Ascending aorta (tissue), 2 donors: Measurements from ENCODE around the gene SLC9C1. TPM values are rescaled to one million over a fixed set of nuclear protein-coding genes. Genes with fewer than 3 reads are reported as not detected.
A peak's percentile ranks its signal among the peaks of the same experiment; 100 is the strongest.

Experiments used
- DNase-seq, 2 donors: peaks; one replicate each; pipeline ENCODE4 v3.0.0-alpha.2; 2019; ENCODE audit warnings: low spot score in 2 of 2
- H3K27ac ChIP-seq, 2 donors: fragments of 200-600 bp; sonication (generic); one replicate each; pipeline ENCODE4 v1.5.1; 2016 to 2017; ENCODE audit warnings: mild to moderate bottlenecking in 1 of 2
- H3K27me3 ChIP-seq: fragments of 200-600 bp; sonication (generic); one replicate; pipeline ENCODE4 v1.5.1; 2017
- H3K36me3 ChIP-seq, 2 donors: fragments of 200-600 bp; sonication (generic); one replicate each; pipeline ENCODE4 v1.5.1; 2016
- H3K4me1 ChIP-seq, 2 donors: fragments of 200-600 bp; sonication (generic); one replicate each; pipeline ENCODE4 v1.5.1; 2016 to 2017; ENCODE audit warnings: mild to moderate bottlenecking in 1 of 2
- H3K4me3 ChIP-seq, 2 donors: fragments of 200-600 bp; sonication (generic); one replicate each; pipeline ENCODE4 v1.5.1; 2016 to 2017; ENCODE audit warnings: mild to moderate bottlenecking in 1 of 2
- H3K9me3 ChIP-seq, 2 donors: fragments of 200-600 bp; sonication (generic); one replicate each; pipeline ENCODE4 v1.5.1; 2016
- CTCF ChIP-seq, 3 experiments: fragments of 200-600 bp in 2 of 3; fragments of 450-650 bp in 1 of 3; sonication (generic) in 2 of 3; IDR thresholded peaks; one replicate each; pipeline ENCODE4 v1.5.1; 2016 to 2019; ENCODE audit warnings: antibody characterized with exemption in 3 of 3, mild to moderate bottlenecking in 1 of 3, moderate library complexity in 1 of 3
- intact Hi-C: fragments of 100-400 bp; cut with DNase I; formaldehyde crosslinking; loops from one replicate; pipeline ENCODE4 v1.15.1; 2023
- total RNA-seq: library from RNA; depleted of rRNA; stranded (reverse); fragments of >200 nt; gene quantifications from one replicate; pipeline ENCODE4 v1.1.0, GENCODE V29; 2016

The SLC9C1 gene
- total RNA-seq, 1 donor from 2014 or later = 0.32 TPM

GRCh38 chr3:112331851-112332250 is 37.8 kb upstream of the SLC9C1 start:
- H3K27me3 ChIP-seq = no peaks in the 10 kb centered on the region
- no peaks in the 10 kb centered on the region for H3K36me3 ChIP-seq
- peak overlapping the region in 1 of 2 donors; percentile 75 for H3K4me3 ChIP-seq
- no peaks in the 10 kb centered on the region for H3K9me3 ChIP-seq
- intact Hi-C loops = loop anchor here (1.0 to 10.0 kb wide), 5 partner anchors 27 to 467 kb away; no protein-coding TSS in a partner anchor
- peak overlapping the region; percentile 95 for H3K27ac ChIP-seq
- H3K4me1 ChIP-seq = no peaks in the 10 kb centered on the region
- TF ChIP-seq CTCF (IDR thresholded peaks at IDR 0.05) = no peak
- no peak for DNase-seq

DNA sequence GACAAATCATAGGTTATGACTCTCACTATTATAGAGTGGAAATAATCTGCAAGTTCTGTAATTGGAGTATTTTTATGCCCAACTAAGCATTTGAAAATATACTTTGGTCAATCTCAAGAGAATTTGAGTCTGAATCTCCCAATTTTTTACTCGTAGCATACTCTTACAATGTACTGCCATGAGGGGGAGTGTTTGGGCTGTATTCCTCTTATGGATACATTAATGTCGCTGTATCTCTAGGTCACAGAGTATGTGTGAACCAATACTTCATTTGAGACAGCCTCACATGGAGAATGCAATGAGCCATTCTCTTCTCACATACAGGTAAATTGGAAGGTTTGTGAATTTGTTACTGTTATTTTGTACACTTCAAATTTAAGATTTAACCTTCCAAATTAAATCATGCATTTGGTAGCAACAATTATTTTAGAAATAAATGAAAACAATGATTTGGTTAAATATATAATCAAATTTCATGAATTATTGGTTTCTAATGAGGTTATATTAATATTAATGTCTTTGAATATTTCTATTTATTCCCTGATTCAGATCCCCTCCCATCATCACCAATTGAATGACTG is 33.4 kb upstream of the SLC9C1 start:
- no peak for DNase-seq
- no peaks in the 10 kb centered on the region for H3K4me1 ChIP-seq
- no peak overlapping the region for H3K4me3 ChIP-seq
- H3K36me3 ChIP-seq = no peaks in the 10 kb centered on the region
- peak; percentile 58 to 80 (median 80) for TF ChIP-seq CTCF (IDR thresholded peaks at IDR 0.05)
- H3K9me3 ChIP-seq = no peaks in the 10 kb centered on the region
- H3K27ac ChIP-seq = no peak overlapping the region
- intact Hi-C loops = loop anchor here (1.0 to 5.0 kb wide), 2 partner anchors 35 to 192 kb away; partner anchors contain the start of gene SLC9C1
- H3K27me3 ChIP-seq = no peaks in the 10 kb centered on the region

DNA sequence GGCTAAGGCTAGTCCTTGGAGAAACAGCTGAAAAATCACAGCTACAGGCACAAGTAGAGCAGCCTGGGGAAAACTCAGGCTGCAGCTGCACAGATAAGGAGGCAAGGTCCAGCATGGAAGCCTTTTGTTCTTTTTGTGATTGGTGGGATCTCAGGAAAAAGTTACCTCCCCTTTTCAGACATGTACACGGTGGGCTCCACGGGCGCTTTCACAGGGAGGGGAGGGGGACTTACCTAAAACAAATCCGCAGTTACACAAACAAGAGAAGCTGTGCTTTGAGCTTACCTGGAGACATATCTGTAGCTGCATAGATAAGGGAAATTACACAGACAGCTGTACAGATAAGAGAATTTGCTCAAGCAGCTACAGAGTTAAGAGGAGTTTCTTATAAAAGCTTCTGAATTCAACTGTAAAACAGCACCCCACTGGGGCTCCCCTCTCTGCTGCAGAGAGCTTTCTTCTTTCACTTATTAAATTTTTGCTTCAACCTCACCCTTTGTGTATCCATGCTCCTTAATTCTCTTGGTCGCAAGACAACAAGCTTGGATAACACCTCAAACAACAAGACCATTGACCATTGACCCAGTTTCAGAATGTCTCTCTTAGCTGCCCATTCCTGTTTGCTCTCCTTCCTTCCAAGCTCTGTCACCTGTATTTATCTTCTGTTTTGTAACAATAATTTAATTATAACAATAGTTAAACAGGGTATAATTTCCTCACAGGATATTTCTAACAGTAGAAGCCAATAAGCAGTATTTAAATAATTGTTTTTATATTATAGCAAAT is 28.0 kb upstream of the SLC9C1 start:
- no peak for TF ChIP-seq CTCF (IDR thresholded peaks at IDR 0.05)
- H3K9me3 ChIP-seq = no peaks in the 10 kb centered on the region
- H3K4me3 ChIP-seq = no peak overlapping the region
- H3K27ac ChIP-seq = no peak overlapping the region
- H3K27me3 ChIP-seq = no peaks in the 10 kb centered on the region
- intact Hi-C loops = no loop called here
- DNase-seq = no peak
- H3K36me3 ChIP-seq = no peaks in the 10 kb centered on the region
- no peaks in the 10 kb centered on the region for H3K4me1 ChIP-seq

GRCh38 chr3:112320691-112321090 is 26.7 kb upstream of the SLC9C1 start:
- H3K36me3 ChIP-seq = no peaks in the 10 kb centered on the region
- no peaks in the 10 kb centered on the region for H3K4me1 ChIP-seq
- no peak overlapping the region for H3K27ac ChIP-seq
- no peak for TF ChIP-seq CTCF (IDR thresholded peaks at IDR 0.05)
- intact Hi-C loops = no loop called here
- H3K4me3 ChIP-seq = no peak overlapping the region
- DNase-seq = no peak
- H3K9me3 ChIP-seq = no peaks in the 10 kb centered on the region
- no peaks in the 10 kb centered on the region for H3K27me3 ChIP-seq

DNA sequence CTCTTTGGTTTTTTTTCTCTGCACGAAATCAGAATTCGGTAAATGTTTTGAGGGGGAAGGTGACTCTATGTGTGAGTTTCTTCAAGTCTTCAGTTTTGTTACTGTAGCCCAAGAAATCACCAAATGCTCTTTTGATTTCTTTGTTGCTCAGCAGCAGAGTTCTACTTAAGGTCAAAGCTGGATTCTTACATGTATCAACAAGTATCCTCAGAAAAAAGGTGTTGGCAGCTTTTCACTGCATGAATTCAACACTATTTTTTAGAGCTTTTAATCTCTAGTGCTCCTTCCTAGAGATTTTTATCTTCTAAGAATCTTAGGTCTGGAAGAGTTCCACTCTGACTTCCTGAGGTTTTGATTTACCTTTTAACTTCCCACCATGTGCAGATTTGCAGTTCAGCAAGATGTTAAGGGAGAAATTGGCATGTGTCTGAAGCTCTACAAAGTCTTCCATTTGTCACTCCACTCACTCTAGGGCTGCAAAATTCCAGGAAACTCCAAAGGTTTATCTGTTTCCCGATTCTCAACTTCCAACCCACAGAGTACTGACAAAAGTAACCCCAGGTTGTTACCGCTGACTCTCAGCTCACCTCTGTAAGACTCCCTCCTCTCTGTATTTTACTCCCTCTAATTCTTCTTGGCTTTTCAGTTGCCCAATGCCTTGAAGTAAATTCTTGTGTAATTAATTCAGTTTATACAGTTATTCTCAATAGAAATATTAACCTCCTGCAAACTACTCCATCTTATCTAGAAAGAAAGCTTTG is 25.7 kb upstream of the SLC9C1 start:
- no peaks in the 10 kb centered on the region for H3K36me3 ChIP-seq
- no peaks in the 10 kb centered on the region for H3K9me3 ChIP-seq
- H3K4me3 ChIP-seq = no peak overlapping the region
- no peaks in the 10 kb centered on the region for H3K27me3 ChIP-seq
- DNase-seq = no peak
- intact Hi-C loops = no loop called here
- TF ChIP-seq CTCF (IDR thresholded peaks at IDR 0.05) = no peak
- H3K27ac ChIP-seq = no peak overlapping the region
- H3K4me1 ChIP-seq = no peaks in the 10 kb centered on the region
